GM18951 (cell line): ENCODE data around the gene ANXA2.

Source experiments
- POLR2A ChIP-seq: IDR thresholded peaks from 4 replicates; pipeline ENCODE4 v1.6.1; 2011; ENCODE audit warnings: mild to moderate bottlenecking; ENCODE audit not compliant: insufficient read length, insufficient read depth; ENCODE audit errors: extremely low read depth
- in situ Hi-C: fragments of 300-500 bp; cut with MboI; formaldehyde crosslinking; loops from one replicate; pipeline ENCODE4 v1.12.0; 2022; ENCODE audit warnings: low sequenced_read_pairs, mixed read lengths, inconsistent platforms; ENCODE audit not compliant: unreplicated experiment

The ANXA2 gene

GRCh38 chr15:60376677-60377095 is 21.1 kb downstream of the ANXA2 start:
- in situ Hi-C loops: no loop called here
- no peak for TF ChIP-seq POLR2A

GRCh38 chr15:60375306-60375705 is 22.5 kb downstream of the ANXA2 start:
- in situ Hi-C loops: no loop called here
- no peak for TF ChIP-seq POLR2A

- TF ChIP-seq POLR2A: no peak
- in situ Hi-C loops: loop anchor here (25.0 kb wide), 1 partner anchor 538 kb away; no protein-coding TSS in a partner anchor
These were observed 23.1 kb downstream of the ANXA2 start for GRCh38 chr15:60374628-60375081.

- no peak for TF ChIP-seq POLR2A
- in situ Hi-C loops: loop anchor here (25.0 kb wide), 1 partner anchor 538 kb away; no protein-coding TSS in a partner anchor
These were observed 23.6 kb downstream of the ANXA2 start for GRCh38 chr15:60374209-60374608.

GRCh38 chr15:60373745-60374144 is 24.0 kb downstream of the ANXA2 start:
- in situ Hi-C loops: loop anchor here (25.0 kb wide), 1 partner anchor 539 kb away; no protein-coding TSS in a partner anchor
- TF ChIP-seq POLR2A: no peak

GRCh38 chr15:60373327-60373726 is 24.5 kb downstream of the ANXA2 start:
- in situ Hi-C loops: loop anchor here (25.0 kb wide), 1 partner anchor 539 kb away; no protein-coding TSS in a partner anchor
- no peak for TF ChIP-seq POLR2A

GRCh38 chr15:60372756-60373155 is 25.0 kb downstream of the ANXA2 start:
- in situ Hi-C loops: loop anchor here (25.0 kb wide), 1 partner anchor 540 kb away; no protein-coding TSS in a partner anchor
- no peak for TF ChIP-seq POLR2A

- no peak for TF ChIP-seq POLR2A
- in situ Hi-C loops: loop anchor here (25.0 kb wide), 1 partner anchor 540 kb away; no protein-coding TSS in a partner anchor
These were observed 25.6 kb downstream of the ANXA2 start for GRCh38 chr15:60372227-60372626.

- no peak for TF ChIP-seq POLR2A
These were observed 26.4 kb downstream of the ANXA2 start for GRCh38 chr15:60371175-60372051.

GRCh38 chr15:60370869-60371136 is 27.0 kb downstream of the ANXA2 start:
- no peak for TF ChIP-seq POLR2A
- in situ Hi-C loops: loop anchor here (25.0 kb wide), 1 partner anchor 541 kb away; no protein-coding TSS in a partner anchor

More at GRCh38 chr15:60371175-60372051, 26.4 kb downstream of the ANXA2 start:
- in situ Hi-C loops: loop anchor here (25.0 kb wide), 1 partner anchor 541 kb away; no protein-coding TSS in a partner anchor

- in situ Hi-C loops: loop anchor here (25.0 kb wide), 1 partner anchor 542 kb away; no protein-coding TSS in a partner anchor
- no peak for TF ChIP-seq POLR2A
These were observed 27.5 kb downstream of the ANXA2 start for GRCh38 chr15:60370105-60370868.

- no peak for TF ChIP-seq POLR2A
- in situ Hi-C loops: loop anchor here (25.0 kb wide), 1 partner anchor 543 kb away; no protein-coding TSS in a partner anchor
These were observed 28.1 kb downstream of the ANXA2 start for GRCh38 chr15:60369696-60370095.

GRCh38 chr15:60364612-60364924 is 33.2 kb downstream of the ANXA2 start:
- TF ChIP-seq POLR2A: no peak
- in situ Hi-C loops: loop anchor here (25.0 kb wide), 1 partner anchor 548 kb away; no protein-coding TSS in a partner anchor
